Measurements from ENCODE around the gene SLIT3.

Gene SLIT3

DNA sequence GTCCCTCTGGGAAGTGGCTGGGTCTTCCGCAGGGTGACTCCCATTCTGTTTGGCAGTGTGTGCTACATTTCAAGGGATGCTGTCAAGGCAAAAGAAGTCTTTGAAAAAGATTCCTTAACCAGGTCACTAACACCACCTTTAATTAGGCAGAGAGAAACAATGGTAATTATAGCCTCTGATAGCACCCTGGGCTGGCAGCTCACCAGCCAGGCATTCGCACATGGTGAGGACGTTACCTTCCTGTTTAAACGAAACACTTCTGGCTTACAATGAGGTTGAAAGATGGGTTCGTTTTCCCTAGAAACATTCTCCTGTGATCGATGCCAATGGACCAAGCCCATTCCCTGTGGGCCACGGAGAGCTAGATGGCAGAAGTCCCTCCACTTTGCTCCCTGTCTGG is 491.7 kb downstream of the SLIT3 start:
- DNase-seq, result no peak

DNA sequence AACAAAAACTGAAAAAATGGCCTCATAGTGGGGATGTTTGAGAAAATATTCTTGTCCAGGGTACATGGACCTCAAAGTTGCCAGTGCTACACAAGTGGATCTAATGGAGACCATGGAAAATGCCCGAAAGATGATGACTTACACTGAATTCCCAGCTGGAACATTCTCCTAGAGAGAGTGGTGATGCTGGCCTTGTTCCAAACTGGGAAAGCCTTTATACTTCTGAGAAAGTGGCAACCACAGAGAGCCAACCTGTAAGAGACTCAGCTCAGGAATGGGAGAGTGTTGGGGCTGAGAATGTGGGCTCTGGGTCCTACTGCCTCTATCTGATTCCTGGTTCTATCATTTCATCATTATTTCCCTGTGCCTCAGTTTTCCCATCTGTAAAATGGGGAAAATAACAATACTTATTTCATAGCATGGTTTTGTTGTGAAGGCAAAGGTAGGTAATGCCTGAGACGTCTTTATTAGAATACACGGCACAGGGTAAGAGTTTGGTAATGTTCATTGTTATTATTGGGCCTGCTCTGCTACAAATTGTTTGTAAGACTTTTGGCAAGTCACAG is 492.8 kb downstream of the SLIT3 start:
- no peak for DNase-seq

DNA sequence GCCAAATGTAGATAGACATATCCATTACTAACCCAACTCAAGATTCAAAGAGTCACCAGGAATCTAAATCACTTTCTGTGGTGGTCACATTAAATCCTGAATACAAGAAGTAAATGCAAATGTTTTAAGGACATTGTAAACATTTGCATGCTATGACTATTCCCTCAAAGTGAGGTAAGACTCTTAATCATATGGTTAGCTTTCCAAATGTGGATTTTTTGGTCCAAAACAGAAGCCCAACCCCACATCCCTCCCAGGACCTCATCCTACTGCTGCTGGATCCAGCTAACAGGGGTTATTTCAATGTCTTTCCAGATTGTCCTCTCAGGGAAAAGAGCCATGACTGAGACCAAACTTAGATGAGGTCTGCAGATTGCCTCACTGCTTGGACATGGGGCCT is 493.7 kb downstream of the SLIT3 start:
- no peak for DNase-seq

DNA sequence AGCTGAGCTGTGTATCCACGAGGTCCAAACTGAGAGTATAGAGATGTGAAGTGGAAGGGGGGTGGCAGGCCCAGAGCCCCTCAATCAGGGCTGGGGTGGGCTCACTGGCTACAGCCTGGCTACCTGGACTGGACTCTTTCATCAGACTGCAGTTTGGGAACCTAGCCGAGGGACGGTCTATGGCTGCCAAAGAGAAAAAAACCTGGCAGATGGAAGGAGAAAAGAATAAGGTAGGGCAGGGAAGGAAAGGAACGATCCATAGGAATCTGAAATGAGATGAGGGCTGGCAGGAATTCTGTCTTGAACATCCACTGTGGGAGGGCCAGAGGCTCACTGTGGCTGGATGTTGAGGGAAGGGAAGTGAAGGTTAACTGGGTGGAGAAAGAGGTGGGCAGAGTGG is 497.4 kb downstream of the SLIT3 start:
- DNase-seq, result no peak

DNA sequence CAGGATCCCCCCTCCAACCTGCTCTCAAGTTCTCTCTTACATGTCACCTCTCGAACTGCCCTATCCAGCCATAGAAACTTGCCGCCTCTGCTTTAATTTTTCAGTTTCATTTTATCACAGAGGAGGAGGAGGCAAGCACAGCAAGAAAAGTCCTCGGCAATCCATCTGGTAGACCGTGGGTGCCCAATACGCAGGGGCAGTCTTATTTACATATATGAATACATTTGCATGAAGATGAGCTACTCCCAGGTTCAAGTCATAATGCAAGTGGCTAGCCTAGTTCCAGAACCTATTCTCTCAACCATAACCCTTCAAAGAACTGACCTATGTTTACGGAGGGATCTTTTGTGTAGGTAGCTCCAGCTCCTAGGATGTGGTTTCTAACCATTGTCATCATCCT is 498.6 kb downstream of the SLIT3 start:
- DNase-seq, result no peak

DNA sequence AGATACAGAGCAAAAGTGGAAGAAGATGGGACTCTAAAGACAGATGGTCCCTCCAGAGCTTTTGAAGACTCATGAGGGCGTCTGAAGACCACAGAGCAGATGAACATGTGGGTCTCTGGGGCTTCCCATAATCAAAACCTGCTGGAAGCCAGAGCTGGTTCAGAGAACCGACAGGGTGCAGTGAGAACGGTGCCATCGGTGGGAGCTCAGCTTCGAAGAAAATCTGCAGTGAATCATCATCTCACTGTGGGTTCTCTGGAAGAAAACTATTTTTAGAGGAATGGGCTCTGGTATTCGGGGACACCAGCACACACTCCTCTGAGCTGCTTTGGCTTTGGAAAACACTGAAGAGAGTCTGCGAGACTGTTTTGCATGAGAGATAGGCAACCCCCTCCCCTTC is 499.4 kb downstream of the SLIT3 start:
- DNase-seq, result no peak

DNA sequence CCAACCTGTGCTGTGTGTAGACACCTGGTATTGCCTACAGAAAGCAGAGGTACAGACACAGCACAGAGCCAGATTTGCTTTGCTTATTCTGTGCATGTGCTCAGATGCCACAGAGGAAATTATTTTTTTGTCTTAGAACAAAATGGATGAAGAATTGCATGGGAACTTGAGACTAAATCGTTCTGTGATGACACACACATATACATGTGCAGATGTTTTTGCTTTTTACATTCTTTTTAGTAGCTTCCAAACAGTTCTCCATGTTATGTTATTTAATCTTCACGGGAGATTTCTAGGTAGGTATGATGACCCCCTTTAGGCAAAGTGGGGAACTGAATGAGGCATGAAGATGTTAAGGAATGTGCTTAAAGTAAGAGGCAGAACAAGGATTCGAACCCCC is 500.2 kb downstream of the SLIT3 start:
- DNase-seq, result no peak

DNA sequence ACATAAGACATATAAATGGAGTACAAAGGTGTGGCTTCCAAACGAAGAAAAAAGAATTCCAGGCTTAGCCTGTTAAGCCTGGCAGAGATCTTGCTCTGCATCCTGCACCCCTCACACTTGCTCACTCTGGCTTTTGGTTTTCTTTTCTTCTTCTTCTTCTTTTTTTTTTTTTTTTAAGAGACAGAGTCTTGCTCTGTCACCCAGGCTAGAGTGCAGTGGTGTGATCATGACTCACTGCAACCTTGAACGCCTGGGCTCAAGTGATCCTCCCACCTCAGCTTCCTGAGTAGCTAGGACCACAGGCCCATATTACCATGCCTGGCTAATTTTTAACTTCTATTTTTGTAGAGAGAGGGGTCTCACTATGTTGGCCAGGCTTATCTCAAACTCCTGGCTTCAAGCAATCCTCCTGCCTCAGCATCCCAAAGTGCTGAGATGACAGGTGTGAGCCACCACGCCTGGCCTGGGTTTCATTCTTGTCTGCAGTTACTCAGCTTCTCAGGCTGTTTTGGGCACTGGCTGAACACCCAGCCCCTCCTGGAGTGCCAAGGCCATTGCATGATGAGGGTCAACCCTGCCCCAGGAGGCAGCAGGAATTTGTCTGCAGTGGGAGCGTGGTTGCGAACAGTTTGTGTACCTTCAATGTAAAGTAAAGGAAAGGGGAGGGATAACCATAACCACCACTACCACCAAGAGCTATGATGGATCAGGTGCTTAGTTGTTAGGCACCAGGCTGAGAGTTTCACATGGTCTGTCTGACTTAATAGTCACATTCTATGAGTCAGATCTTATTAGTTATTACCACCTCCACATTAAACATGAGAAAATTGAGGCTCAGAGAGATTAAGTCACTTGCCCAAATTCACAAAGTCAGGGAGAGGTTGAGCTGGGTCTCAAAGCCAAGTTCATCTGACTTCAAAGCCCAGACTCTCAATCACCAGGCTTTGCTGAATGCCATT is 502.6 kb downstream of the SLIT3 start:
- no peak for DNase-seq

DNA sequence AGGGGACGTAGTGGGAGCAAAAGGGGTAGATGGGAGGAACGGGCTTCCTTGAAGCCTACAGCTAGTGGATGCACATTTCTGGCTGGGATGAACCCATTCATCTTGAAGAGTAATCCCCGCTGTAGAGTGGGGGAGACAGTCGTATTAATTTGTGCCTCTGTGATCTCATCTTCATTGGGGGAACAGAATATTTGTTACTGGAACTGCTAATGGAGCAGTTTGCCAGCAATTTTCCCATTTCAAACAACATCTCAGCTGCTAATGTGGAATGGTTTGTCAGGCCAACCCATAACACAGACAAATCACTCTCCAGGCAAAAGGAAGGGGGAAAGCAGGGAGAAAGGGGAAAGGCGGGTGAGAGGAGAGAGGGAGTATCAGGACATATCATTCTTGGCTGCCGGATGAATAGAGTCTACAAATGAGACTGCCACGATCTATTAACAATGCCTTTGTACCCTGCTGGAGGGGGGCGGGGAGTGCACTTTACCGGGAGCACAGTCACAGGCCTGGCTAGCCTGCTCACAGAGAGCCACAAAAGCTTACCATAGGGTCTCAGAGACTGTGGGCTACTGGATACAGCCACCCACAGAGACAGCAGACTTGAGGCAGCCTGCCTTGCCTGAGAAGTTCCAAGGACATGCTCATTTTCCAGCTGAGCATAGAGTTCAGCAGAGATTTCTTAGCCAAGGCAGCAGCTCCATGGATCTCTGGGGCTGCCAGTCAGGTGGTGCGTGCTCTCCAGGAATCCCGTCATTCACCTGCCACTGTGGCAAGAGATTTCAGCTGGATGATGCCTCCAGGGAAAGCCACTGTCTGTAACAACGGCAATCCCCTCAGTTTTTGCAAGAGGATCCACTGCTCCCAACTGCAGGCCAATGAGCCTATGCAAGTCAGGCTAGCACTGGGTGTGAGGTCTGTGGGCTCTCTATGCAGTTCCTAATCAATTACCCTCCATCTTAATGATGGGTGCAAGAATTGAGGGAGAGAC is 504.1 kb downstream of the SLIT3 start:
- DNase-seq, result no peak

DNA sequence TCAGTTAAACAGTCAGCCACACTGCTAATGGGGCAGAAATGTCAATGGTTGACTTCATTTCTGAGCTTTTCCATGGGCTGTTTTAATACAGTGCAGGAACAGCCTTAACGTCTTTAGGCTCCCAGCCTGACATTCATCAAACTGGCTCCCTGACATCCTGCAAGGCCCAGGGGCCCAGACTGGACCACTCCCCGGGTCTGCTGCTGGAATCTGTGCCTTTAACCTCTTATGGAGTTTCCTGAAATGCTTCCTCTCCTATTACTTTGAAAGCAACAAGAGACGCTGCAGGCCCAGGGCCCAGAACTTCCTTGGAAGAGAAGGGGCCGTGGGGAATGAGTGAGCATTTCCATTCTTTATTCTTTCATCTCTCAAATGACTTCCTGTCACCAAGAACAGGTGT is 504.9 kb downstream of the SLIT3 start:
- no peak for DNase-seq

DNA sequence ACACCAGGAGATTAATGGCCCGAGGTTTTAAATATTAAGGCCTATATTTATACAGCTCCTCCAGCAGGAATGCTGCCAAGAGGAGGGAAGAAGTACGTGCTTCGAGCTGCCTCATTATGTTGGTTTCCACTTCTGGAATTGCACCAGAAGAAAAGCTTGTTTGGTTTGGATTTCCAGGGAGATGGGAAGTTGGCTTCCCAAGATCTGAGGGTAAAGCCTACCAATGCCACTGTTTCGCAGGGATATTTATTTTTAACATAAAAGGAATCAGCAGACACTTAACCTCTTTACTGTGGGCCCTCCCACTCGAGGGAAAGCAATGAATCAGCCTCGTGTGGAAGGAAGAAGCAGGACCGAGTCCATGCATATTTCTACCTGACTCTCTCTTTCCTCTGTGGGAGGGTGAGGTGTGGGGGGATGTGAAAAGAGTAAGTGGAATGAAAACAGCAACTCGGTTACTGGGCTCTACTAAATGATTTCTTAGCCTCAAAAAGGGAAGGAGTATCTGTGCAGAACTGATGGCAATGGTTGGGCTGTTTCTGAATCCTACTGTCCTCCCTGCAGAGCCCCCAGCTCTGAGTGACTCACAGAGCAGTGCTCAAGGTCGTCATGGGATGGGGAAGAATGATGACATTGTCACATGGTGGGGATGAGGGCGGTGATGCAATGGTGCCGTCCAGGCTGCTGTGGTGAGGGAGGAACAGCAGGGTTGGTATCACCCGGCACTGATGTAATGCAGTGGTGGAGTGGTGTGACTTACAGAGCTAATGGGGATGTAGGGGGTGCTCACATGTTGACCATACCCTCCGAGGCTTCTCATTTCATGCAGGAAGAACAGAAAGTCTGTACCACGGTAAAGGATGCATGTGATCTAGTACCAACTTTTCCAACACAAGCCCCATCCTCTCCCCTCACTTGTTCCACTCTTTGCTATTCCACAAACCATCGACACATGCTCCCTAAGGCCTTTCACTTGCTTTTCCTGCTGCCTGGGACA is 506.8 kb downstream of the SLIT3 start:
- peak; percentile 35 for DNase-seq

DNA sequence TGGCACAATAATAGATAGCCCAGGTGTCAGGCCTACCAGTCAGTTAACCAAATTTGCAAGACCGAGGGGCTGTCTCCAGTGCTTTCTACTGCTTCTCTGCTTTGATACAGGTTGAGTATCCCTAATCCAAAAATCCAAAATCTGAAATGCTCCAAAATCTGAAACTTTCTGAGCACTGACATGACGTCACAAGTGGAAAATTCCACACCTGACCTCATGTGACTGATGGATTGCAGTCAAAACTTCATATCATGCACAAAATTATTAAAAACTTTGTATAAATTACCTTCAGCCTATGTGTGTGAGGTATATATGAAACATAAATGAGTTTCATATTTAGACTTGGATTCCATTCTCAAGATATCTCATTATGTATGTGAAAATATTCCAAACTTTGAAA is 508.3 kb downstream of the SLIT3 start:
- no peak for DNase-seq

DNA sequence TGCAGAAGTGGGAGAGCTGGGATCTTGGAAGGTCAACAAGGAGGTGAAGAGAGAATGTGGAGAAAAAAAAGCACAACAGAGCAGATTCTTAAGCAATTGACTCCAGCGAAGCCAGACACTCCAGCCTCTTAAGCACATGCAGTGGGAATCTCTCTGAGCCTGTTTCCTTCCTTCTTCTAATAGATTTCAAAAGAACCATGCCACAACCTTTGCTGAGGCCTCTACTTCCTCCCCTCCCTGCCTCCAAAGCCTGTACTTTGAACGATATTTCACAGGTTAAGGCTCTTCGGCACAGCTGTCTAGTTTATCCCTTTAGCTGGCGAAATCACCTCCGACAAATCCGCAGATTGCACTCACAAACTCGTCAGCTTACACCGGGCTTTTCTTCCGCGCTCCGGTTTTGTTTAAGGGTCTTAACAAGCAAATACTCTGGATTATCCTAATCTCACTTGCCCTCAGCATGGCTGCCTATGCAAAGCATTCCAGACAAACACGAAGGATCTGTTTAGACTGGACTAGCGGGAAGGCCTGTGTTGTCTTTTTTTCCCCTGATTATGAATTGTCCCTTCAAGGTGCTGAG is 510.2 kb downstream of the SLIT3 start:
- no peak for DNase-seq

DNA sequence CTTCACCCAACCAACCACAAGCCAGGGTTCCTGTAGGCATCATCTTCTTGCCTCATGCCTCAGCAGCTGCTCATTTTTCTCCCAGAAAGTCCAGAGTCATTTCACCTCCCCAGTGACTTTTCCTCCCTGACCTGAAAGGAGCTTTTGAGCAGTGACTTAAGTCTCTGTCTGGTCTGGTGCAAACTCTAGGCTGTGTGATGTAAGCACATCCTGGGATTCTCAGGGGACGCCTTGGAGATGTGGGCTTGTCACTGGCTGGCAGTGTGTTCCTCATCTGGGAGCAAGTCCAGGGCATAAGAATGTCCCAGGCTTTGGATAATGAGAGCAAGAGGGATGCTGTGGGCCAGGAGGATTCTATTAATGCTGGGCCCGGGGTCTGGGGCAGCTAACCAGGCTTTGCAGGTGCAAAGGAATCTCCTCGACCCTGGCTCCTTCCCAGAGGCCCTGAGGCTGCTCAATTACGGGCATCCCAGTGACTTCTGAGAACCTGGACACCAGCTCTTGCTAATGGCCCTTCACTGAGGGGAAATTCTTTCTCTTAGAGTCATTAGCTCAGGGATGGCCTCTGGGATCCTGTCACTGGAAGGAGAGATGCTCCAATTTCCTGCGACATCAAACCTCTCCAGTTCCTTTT is 510.8 kb downstream of the SLIT3 start:
- no peak for DNase-seq

DNA sequence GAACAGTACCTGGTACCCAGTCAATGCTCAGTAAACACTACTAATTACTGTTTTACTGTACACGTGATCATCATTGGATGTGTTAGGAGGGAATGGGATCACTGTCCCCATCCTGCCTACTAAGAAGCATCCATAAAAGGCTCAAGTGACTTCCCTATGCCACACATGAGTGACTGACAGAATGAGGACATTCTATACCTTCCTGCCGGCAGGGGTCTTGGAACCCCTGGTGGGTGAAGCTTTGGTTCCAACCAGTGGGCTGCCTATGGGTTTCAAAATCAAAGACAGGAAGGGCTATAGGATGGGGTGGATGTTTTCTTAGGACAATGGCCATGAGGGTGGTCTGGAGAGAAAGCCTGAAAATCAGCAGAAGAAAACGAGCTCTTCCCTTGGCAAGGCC is 512.2 kb downstream of the SLIT3 start:
- no peak for DNase-seq

DNA sequence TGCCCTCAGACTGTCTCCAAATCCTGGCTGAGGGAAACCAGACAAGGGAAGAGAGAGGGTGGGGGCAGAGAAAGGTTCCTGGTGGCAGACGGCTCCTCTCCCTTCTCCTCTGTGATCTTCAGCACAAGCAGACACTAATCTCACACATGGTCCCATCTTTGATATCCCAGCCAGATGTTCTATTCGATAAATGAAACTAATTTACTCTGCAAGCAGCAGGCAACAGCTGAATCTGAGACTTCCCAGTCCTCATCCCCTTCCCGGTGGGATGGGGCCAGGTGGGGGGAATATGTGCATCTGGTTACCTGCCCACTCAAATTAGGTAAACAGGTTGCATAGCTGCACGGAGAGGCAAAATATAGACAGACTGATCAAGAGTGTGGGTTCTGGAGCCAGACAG is 512.8 kb downstream of the SLIT3 start:
- DNase-seq, result no peak

DNA sequence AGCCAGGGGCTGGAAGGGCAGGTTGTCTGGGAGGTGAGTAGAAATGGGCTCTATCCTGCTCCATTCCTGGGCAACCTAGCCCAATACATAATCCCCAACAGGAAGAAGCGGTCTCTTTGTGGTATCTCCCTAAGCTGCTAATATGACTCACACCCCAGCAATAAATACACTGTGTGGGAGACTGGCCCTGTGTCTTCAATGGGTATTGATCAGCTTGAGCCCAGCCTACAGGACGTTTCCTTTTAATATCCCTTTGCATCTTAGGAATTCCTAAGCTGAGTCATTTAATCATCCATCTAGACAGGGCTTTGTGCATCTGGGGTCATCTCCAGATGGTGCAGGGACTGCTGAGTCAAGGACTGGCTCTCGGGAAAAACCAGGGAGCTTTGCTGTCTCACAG is 514.8 kb downstream of the SLIT3 start:
- peak; percentile 44 for DNase-seq

DNA sequence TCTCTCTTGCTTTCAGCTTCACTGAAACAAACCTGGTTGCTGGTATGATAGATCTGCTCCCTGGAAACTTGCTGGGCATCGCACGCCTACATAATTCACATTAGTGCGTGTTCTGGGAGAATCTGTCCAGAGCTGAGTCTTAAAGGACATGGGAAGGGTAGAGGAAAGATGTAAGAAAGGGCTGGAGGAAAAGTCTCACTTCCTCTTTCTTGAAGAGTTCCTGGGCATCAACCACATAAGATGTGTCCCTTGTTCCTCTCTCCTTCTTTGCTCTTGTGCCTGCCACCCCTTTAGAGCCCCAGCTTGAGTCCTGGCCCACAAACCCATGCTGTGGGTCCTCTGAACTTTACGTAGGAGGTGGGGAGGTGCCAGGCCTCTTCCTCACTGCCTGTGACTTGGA is 516.5 kb downstream of the SLIT3 start:
- no peak for DNase-seq

DNA sequence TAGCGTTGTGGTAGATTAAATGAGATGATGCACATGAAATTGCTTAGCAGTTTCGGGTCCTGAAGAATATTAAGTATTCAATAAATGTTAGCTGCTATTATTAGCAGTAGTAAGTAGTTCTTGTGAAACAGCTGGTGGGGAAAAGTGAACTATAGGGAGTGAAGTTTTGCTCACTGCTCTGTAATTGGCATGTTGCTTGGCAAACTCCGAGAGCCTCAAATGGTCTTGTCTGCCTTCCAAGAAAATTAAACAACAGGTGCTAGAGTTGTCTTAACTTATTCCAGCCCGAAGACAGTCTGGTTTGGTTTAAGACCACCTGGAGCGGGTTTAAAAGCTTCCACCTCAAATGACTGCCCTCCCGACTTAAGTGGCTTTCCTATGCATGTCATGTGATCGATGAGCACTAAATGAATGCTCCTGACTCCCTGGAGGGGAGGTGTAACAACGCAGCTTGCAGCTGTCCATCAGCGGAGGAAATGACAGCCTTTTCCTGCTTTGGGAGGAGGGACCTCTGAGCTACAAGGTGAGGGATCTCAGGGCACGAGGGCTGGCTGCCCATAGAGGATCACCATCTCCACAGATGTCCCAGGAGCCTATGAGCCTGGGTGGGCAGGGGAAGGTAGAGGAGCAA is 518.9 kb downstream of the SLIT3 start:
- DNase-seq, result no peak

DNA sequence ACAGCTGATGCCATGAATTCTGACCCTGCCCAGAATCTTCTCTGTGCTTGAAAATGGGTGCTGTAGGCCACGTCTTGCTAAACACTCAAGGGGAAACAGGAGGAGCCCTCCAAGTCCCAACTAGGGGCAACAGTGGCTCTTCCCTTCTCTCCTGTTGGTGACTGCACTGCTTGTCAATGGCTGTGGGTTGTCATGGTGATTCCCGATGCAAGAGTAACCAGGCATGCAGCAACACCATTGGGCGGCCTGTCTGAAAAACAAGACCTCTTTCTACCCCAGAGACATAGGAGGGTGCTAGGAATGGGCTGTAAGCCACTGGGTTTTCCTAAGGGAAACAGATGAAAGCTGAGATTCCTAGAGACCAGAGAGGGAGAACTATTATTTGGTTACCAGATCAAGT is 520.1 kb downstream of the SLIT3 start:
- no peak for DNase-seq

DNA sequence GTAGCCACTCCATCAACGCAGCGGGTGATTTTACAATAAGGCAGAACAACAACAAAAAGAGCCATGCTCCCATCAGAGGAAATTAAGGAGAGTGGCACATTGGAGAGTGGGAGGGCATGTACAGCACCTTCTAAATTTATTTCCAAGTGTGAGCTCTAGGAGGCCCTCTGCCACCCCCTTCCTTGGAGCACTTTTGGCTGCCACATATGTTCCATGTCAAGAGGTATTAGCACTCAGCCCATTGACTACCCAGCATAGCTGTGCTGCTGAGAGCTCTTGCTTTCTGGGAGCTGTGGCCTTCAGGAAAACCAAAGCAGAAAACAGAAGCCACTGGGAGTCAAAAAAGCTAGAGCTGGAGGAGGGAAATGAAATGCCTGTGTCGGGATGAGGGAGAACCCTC is 521.6 kb downstream of the SLIT3 start:
- no peak for DNase-seq
